Muscle layer of duodenum (tissue), 2 donors: ENCODE results near the gene TAF12.
"Not testable (repeated sequence)": the region's sequence is repeated elsewhere in the genome, so short reads cannot be mapped to it uniquely, and the experiment has no call there.

ENCODE experiments used
- H3K27ac ChIP-seq: one replicate; pipeline ENCODE4 v1.7.0; 2013; ENCODE audit warnings: mild to moderate bottlenecking, low read length
- H3K27me3 ChIP-seq: one replicate; pipeline ENCODE4 v1.7.0; 2013; ENCODE audit warnings: low read depth, mild to moderate bottlenecking, control low read depth, low read length
- H3K36me3 ChIP-seq, 2 donors: one replicate each; pipeline ENCODE4 v1.7.0; 2013; ENCODE audit warnings: low read length in 2 of 2, control low read depth in 1 of 2, mild to moderate bottlenecking in 1 of 2; ENCODE audit not compliant: insufficient read depth in 2 of 2, control insufficient read depth in 1 of 2
- H3K4me1 ChIP-seq, 2 donors: one replicate each; pipeline ENCODE4 v1.7.0; 2013; ENCODE audit warnings: low read length in 2 of 2, mild to moderate bottlenecking in 2 of 2, control low read depth in 1 of 2, moderate library complexity in 1 of 2; ENCODE audit not compliant: insufficient read depth in 2 of 2, control insufficient read depth in 1 of 2
- H3K4me3 ChIP-seq, 2 donors: one replicate each; pipeline ENCODE4 v1.7.0; 2013; ENCODE audit warnings: low read length in 2 of 2, low read depth in 1 of 2, mild to moderate bottlenecking in 1 of 2
- H3K9me3 ChIP-seq, 2 donors: one replicate each; pipeline ENCODE4 v1.7.0; 2013; ENCODE audit warnings: low read length in 2 of 2, control low read depth in 1 of 2, mild to moderate bottlenecking in 1 of 2; ENCODE audit not compliant: control insufficient read depth in 1 of 2
- donor health status: healthy.

TAF12 gene, protein sequence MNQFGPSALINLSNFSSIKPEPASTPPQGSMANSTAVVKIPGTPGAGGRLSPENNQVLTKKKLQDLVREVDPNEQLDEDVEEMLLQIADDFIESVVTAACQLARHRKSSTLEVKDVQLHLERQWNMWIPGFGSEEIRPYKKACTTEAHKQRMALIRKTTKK

GRCh38 chr1:28642847-28643635, at the start of gene TAF12:
Gene TAF12, minus strand, starts transcription at chr1:28643067. Its CDS starts 20,986 bp downstream, at chr1:28622081.
- Histone ChIP-seq H3K4me1 (peaks cover 14 to 33% of the 10 kb centered on the region in 2 donors), H3K36me3 (no peaks in the 10 kb centered on the region), H3K4me3 (peak within 1 kb of the TSS; percentile 74 to 90), H3K27ac (peak within 1 kb of the TSS; percentile 87), H3K9me3 (no peaks in the 10 kb centered on the region), H3K27me3 (no peaks in the 10 kb centered on the region)

DNA sequence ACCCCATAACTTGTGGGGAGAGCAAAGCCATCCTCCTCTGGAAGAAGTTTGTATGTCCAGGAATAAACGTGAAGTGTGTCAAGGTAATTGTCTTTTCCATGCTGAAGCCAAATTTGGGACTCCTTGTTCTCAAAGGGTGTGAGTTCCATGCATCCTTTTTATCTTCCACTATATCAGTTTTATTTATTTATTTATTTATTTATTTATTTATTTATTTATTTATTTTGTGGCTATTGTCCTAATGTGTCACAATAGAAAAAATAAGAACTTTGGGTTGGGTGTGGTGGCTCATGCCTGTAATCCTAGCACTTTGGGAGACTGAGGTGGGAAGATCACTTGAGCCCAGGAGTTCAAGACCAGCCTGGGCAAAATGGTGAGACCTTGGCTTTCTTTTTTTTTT, 48.8 kb upstream of the TAF12 start:
- not testable (repeated sequence) for H3K27ac ChIP-seq, H3K4me1 ChIP-seq, H3K27me3 ChIP-seq, H3K4me3 ChIP-seq, H3K9me3 ChIP-seq
- peaks cover 6 to 31% of the 10 kb centered on the region in 2 donors for H3K36me3 ChIP-seq

GRCh38 chr1:28684937-28685336, 42.1 kb upstream of the TAF12 start:
- Histone ChIP-seq H3K4me1 (no peaks in the 10 kb centered on the region), H3K27me3 (no peaks in the 10 kb centered on the region), H3K27ac (no peak overlapping the region), H3K4me3 (no peak overlapping the region), H3K36me3 (peaks cover 4 to 24% of the 10 kb centered on the region in 2 donors), H3K9me3 (no peaks in the 10 kb centered on the region)

- Histone ChIP-seq H3K36me3 (peaks cover 4 to 19% of the 10 kb centered on the region in 2 donors), H3K9me3 (no peaks in the 10 kb centered on the region), H3K27me3 (no peaks in the 10 kb centered on the region), H3K4me3 (no peak overlapping the region), H3K4me1 (no peaks in the 10 kb centered on the region), H3K27ac (no peak overlapping the region)
These were observed 40.0 kb upstream of the TAF12 start for GRCh38 chr1:28682840-28683239.

- H3K9me3 ChIP-seq, result no peaks in the 10 kb centered on the region
- H3K4me1 ChIP-seq, result no peaks in the 10 kb centered on the region
- peaks cover 4 to 19% of the 10 kb centered on the region in 2 donors for H3K36me3 ChIP-seq
- H3K27ac ChIP-seq, result no peak overlapping the region
- H3K27me3 ChIP-seq, result no peaks in the 10 kb centered on the region
- H3K4me3 ChIP-seq, result no peak overlapping the region
These were observed 37.3 kb upstream of the TAF12 start for GRCh38 chr1:28680151-28680550.

- no peak overlapping the region for H3K4me3 ChIP-seq
- H3K27me3 ChIP-seq, result no peaks in the 10 kb centered on the region
- no peaks in the 10 kb centered on the region for H3K36me3 ChIP-seq
- no peaks in the 10 kb centered on the region for H3K9me3 ChIP-seq
- H3K4me1 ChIP-seq, result no peaks in the 10 kb centered on the region
- H3K27ac ChIP-seq, result no peak overlapping the region
These were observed 33.0 kb upstream of the TAF12 start for GRCh38 chr1:28675924-28676257.

- H3K27me3 ChIP-seq, H3K4me1 ChIP-seq, H3K4me3 ChIP-seq, H3K27ac ChIP-seq, H3K9me3 ChIP-seq, H3K36me3 ChIP-seq: not testable (repeated sequence)
These were observed 30.1 kb upstream of the TAF12 start for GRCh38 chr1:28672971-28673370.

DNA sequence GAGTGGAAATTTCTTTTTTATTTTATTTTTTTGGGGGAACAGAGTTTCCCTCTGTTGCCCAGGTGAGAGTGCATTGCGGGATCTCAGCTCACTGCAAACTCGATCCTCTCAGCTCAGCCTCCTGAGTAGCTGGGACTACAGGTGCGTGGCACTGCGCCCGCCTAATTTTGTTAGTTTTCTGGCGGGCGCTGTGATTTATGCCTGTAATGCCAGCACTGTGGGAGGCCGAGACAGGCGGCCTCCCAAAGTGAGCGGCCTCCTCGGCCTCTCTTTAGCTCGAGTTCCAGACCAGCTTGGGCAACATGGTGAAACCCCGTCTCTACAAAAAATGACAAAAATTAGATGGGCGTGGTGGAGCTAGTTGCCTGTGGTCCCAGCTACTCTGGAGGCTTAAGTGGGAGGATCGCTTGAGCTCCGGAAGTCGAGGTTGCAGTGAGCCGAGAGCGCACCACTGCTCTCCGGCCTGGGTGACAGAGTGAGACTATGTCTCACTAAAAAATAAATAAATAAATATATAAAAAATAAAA, 28.4 kb upstream of the TAF12 start:
- peaks cover 3 to 7% of the 10 kb centered on the region in 2 donors for H3K4me1 ChIP-seq
- no peak overlapping the region for H3K4me3 ChIP-seq
- H3K36me3 ChIP-seq, result no peaks in the 10 kb centered on the region
- no peaks in the 10 kb centered on the region for H3K27me3 ChIP-seq
- H3K9me3 ChIP-seq, result no peaks in the 10 kb centered on the region
- no peak overlapping the region for H3K27ac ChIP-seq

- Histone ChIP-seq H3K27me3 (no peaks in the 10 kb centered on the region), H3K4me3 (peak overlapping the region; percentile 87 to 90), H3K9me3 (no peaks in the 10 kb centered on the region), H3K4me1 (peaks cover 3 to 7% of the 10 kb centered on the region in 2 donors), H3K27ac (peak overlapping the region; percentile 94), H3K36me3 (no peaks in the 10 kb centered on the region)
These were observed 26.3 kb upstream of the TAF12 start for GRCh38 chr1:28668956-28669723.

- H3K9me3 ChIP-seq, result no peaks in the 10 kb centered on the region
- no peaks in the 10 kb centered on the region for H3K36me3 ChIP-seq
- peak within 1 kb of the TSS; percentile 87 to 90 for H3K4me3 ChIP-seq
- H3K4me1 ChIP-seq, result peaks cover 3 to 7% of the 10 kb centered on the region in 2 donors
- H3K27me3 ChIP-seq, result no peaks in the 10 kb centered on the region
- H3K27ac ChIP-seq, result peak within 1 kb of the TSS; percentile 94
These were observed 25.5 kb upstream of the TAF12 start, which contains the start of gene GMEB1 for GRCh38 chr1:28668191-28668955. Gene GMEB1, plus strand, starts transcription at chr1:28668784. Its CDS starts 14,829 bp downstream, at chr1:28683613.
